ENCODE results near the gene GGTA1.
"Not testable (repeated sequence)": the region's sequence is repeated elsewhere in the genome, so short reads cannot be mapped to it uniquely, and the experiment has no call there.

DNA sequence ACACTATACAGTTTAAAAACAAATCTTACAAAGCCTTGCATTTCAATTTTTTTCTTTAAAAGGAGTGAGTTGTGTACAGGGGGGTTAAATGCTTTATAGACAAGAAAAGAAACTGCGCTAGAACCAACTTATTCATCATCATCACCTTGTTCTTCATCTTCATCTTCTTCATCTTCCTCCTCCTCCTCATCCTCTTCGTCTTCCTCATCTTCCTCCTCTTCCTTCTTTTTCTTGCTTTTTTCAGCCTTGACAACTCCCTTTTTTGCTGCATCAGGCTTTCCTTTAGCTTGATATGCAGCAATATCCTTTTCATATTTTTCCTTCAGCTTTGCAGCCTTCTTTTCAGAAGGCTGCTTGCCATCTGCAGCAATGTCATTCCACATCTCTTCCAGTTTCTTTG is 20.0 kb upstream of the GGTA1 start:
- TF ChIP-seq, protein P1, sequence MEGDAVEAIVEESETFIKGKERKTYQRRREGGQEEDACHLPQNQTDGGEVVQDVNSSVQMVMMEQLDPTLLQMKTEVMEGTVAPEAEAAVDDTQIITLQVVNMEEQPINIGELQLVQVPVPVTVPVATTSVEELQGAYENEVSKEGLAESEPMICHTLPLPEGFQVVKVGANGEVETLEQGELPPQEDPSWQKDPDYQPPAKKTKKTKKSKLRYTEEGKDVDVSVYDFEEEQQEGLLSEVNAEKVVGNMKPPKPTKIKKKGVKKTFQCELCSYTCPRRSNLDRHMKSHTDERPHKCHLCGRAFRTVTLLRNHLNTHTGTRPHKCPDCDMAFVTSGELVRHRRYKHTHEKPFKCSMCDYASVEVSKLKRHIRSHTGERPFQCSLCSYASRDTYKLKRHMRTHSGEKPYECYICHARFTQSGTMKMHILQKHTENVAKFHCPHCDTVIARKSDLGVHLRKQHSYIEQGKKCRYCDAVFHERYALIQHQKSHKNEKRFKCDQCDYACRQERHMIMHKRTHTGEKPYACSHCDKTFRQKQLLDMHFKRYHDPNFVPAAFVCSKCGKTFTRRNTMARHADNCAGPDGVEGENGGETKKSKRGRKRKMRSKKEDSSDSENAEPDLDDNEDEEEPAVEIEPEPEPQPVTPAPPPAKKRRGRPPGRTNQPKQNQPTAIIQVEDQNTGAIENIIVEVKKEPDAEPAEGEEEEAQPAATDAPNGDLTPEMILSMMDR (IDR thresholded peaks at IDR 0.05; ENCODE audit: control extremely low read depth in 1 of 3, insufficient read depth in 1 of 3, low read depth in 1 of 3, low read length in 3 of 3) = not testable (repeated sequence)
- TF ChIP-seq RAD21 (IDR thresholded peaks at IDR 0.05 in 1 of 2, conservative IDR thresholded peaks at IDR 0.05 in 1 of 2; ENCODE audit: low read depth in 2 of 2, low read length in 2 of 2); NANOG (IDR thresholded peaks at IDR 0.05; ENCODE audit: insufficient read depth, low read depth, low read length, poor library complexity, severe bottlenecking); EP300 (IDR thresholded peaks at IDR 0.05; ENCODE audit: borderline replicate concordance in 1 of 2, low read depth in 2 of 2, low read length in 2 of 2); CBX8 (IDR thresholded peaks at IDR 0.05; ENCODE audit: borderline replicate concordance, low read depth, low read length); PHF8 (conservative IDR thresholded peaks at IDR 0.05; ENCODE audit: low read depth, low read length); POLR2A (IDR thresholded peaks at IDR 0.05; ENCODE audit: control extremely low read depth in 1 of 2, low read depth in 2 of 2, low read length in 2 of 2); CHD1 (IDR thresholded peaks at IDR 0.05; ENCODE audit: low read depth, low read length); SP1 (IDR thresholded peaks at IDR 0.05; ENCODE audit: low read depth, low read length); TAF1 (IDR thresholded peaks at IDR 0.05; ENCODE audit: low read depth, low read length); SIN3A (conservative IDR thresholded peaks at IDR 0.05 in 1 of 2, IDR thresholded peaks at IDR 0.05 in 1 of 2; ENCODE audit: low read depth in 1 of 2, low read length in 2 of 2); RNF2 (IDR thresholded peaks at IDR 0.05; ENCODE audit: borderline replicate concordance, low read depth, low read length, missing control alignments, poor library complexity, severe bottlenecking): not testable (repeated sequence)
- TF ChIP-seq, protein P2, sequence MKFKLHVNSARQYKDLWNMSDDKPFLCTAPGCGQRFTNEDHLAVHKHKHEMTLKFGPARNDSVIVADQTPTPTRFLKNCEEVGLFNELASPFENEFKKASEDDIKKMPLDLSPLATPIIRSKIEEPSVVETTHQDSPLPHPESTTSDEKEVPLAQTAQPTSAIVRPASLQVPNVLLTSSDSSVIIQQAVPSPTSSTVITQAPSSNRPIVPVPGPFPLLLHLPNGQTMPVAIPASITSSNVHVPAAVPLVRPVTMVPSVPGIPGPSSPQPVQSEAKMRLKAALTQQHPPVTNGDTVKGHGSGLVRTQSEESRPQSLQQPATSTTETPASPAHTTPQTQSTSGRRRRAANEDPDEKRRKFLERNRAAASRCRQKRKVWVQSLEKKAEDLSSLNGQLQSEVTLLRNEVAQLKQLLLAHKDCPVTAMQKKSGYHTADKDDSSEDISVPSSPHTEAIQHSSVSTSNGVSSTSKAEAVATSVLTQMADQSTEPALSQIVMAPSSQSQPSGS (IDR thresholded peaks at IDR 0.05; ENCODE audit: low read length) = not testable (repeated sequence)

Data from H1 (cell line).